Measurements from ENCODE around the gene NTSR1. TPM values are rescaled to one million over a fixed set of nuclear protein-coding genes. Genes with fewer than 3 reads are reported as not detected.

The NTSR1 gene
- total RNA-seq, 1 experiment from 2014 or later, result 0.16 TPM

DNA sequence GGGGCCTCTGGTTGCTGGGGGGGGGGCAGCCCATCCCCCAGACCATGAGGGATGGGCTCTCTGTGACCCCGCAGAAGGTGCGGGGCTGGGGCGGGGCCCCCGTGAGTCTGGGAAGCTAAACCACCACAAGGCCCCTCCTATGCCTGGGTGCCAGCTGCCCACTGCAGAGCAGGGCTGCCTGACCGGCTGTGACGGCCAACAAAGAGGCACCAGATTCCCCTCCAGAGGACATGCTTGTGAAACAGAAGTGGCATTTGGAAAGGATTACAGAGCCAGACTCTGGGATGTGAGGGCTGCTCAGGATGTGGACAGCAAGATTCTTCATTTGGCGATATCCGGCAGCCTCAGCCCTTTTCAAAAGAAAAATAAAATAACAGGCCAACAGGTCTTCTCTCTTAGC lies 16.5 kb upstream of the NTSR1 start:
- Mint-ChIP-seq H3K9me3 (ENCODE audit: unreplicated experiment) (no peaks in the 10 kb centered on the region), H3K27ac (ENCODE audit: unreplicated experiment) (no peak overlapping the region), H3K4me3 (ENCODE audit: unreplicated experiment) (no peak overlapping the region), H3K36me3 (ENCODE audit: insufficient read depth, unreplicated experiment) (no peaks in the 10 kb centered on the region), H3K4me1 (ENCODE audit: low read depth, unreplicated experiment) (no peaks in the 10 kb centered on the region), H3K27me3 (ENCODE audit: insufficient read depth, unreplicated experiment) (peaks cover 27% of the 10 kb centered on the region)
- H3K4me3 ChIP-seq (ENCODE audit: low read depth, low read length), result no peak overlapping the region
- ChIA-PET POLR2A (no interaction called here), CTCF (interaction anchor here (0.7 kb wide), 1 partner anchor 49 kb away, joined by 6 read pairs; no protein-coding TSS in a partner anchor)
- intact Hi-C loops (cut with micrococcal nuclease; ENCODE audit: unreplicated experiment), result no loop called here
- BruUV-seq (replicated peaks), result no TSS peak
- no peak for DNase-seq
- no peaks in the 10 kb centered on the region for H3K9me3 ChIP-seq
- peaks cover 2% of the 10 kb centered on the region for H3K27me3 ChIP-seq (replicated peaks; ENCODE audit: control insufficient read depth, insufficient read depth, low read length)
- H3K36me3 ChIP-seq (ENCODE audit: control insufficient read depth, insufficient read depth, low read length), result no peaks in the 10 kb centered on the region
- TF ChIP-seq, protein P1, sequence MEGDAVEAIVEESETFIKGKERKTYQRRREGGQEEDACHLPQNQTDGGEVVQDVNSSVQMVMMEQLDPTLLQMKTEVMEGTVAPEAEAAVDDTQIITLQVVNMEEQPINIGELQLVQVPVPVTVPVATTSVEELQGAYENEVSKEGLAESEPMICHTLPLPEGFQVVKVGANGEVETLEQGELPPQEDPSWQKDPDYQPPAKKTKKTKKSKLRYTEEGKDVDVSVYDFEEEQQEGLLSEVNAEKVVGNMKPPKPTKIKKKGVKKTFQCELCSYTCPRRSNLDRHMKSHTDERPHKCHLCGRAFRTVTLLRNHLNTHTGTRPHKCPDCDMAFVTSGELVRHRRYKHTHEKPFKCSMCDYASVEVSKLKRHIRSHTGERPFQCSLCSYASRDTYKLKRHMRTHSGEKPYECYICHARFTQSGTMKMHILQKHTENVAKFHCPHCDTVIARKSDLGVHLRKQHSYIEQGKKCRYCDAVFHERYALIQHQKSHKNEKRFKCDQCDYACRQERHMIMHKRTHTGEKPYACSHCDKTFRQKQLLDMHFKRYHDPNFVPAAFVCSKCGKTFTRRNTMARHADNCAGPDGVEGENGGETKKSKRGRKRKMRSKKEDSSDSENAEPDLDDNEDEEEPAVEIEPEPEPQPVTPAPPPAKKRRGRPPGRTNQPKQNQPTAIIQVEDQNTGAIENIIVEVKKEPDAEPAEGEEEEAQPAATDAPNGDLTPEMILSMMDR (IDR thresholded peaks at IDR 0.05; ENCODE audit: insufficient read depth in 1 of 2, low read depth in 1 of 2, low read length in 1 of 2, severe bottlenecking in 1 of 2, unreplicated experiment in 1 of 2), result no peak
- H3K4me1 ChIP-seq, result no peaks in the 10 kb centered on the region

DNA sequence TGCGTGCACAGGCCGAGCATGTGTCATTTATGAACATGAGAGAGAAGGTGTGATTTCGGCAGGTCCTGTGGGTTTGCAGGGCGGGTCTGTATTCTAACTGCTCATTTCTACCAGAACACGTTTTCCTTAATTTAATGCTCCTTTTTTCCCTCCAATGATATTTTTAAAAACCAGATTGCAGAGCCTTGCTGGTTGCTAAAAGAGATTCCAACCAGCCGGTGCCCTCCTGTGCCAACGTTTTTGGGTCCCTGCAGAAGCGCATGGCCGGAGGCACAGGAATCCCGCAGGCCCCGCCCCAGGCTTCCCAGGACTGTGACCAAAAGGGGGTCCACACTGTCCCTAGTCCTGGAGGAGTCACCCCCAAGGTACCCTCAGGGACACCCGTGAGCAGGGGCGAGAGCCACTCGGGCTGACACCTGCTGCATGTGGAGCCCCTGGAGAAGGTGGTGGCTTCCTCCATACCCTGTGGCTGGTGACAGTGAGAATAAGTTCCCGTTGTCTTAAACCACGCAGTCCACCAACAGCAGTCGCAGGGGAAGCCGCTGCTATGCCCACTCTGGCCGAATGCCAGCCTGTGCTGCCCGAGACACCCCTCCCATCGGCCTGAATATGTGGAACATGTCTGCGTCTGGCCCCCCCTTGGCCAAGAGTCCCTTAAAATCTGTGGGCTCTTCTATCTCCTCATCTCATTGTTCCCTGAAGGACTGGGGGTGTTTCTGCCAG lies 15.7 kb upstream of the NTSR1 start:
- H3K4me1 ChIP-seq, result no peaks in the 10 kb centered on the region
- Mint-ChIP-seq H3K4me3 (ENCODE audit: unreplicated experiment) (no peak overlapping the region), H3K4me1 (ENCODE audit: low read depth, unreplicated experiment) (no peaks in the 10 kb centered on the region), H3K27ac (ENCODE audit: unreplicated experiment) (no peak overlapping the region), H3K36me3 (ENCODE audit: insufficient read depth, unreplicated experiment) (no peaks in the 10 kb centered on the region), H3K9me3 (ENCODE audit: unreplicated experiment) (no peaks in the 10 kb centered on the region), H3K27me3 (ENCODE audit: insufficient read depth, unreplicated experiment) (peaks cover 32% of the 10 kb centered on the region)
- CTCF ChIA-PET, result interaction anchor here (1.6 kb wide), 1 partner anchor 115 kb away, joined by 4 read pairs; no protein-coding TSS in a partner anchor
- peaks cover 2% of the 10 kb centered on the region for H3K27me3 ChIP-seq (replicated peaks; ENCODE audit: control insufficient read depth, insufficient read depth, low read length)
- no peaks in the 10 kb centered on the region for H3K36me3 ChIP-seq (ENCODE audit: control insufficient read depth, insufficient read depth, low read length)
- intact Hi-C loops (cut with micrococcal nuclease; ENCODE audit: unreplicated experiment), result no loop called here
- BruUV-seq (replicated peaks), result no TSS peak
- H3K9me3 ChIP-seq, result no peaks in the 10 kb centered on the region
- no peak overlapping the region for H3K4me3 ChIP-seq (ENCODE audit: low read depth, low read length)
- POLR2A ChIA-PET, result no interaction called here
- no peak for DNase-seq
- TF ChIP-seq, protein P1 (IDR thresholded peaks at IDR 0.05; ENCODE audit: insufficient read depth in 1 of 2, low read depth in 1 of 2, low read length in 1 of 2, severe bottlenecking in 1 of 2, unreplicated experiment in 1 of 2), result no peak

DNA sequence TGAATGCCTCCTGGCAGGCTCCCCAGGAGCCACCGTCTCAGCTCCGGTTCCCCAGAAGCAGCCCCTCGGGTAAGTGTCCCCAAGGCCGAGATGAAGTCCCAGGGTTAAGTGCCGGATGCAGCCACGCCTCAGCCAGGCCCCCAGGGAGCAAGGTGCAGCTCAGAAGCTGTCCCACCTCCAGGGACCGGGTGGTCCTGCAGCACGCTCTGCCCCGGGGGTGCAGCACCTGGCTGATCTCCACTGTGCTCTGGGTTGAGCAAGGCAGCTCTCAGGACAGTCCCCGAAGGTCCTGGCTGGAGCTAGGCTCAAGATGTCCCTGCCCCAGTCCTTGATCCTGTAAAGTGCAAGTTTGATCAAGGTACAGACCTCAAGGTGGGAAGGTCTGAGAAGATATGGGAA lies 15.1 kb upstream of the NTSR1 start:
- CTCF ChIA-PET, result interaction anchor here (0.8 to 2.3 kb wide), 3 partner anchors 10 to 115 kb away, joined by 4 to 14 read pairs (median 4); no protein-coding TSS in a partner anchor
- POLR2A ChIA-PET, result no interaction called here
- Mint-ChIP-seq H3K36me3 (ENCODE audit: insufficient read depth, unreplicated experiment) (no peaks in the 10 kb centered on the region), H3K4me3 (ENCODE audit: unreplicated experiment) (no peak overlapping the region), H3K27ac (ENCODE audit: unreplicated experiment) (no peak overlapping the region), H3K9me3 (ENCODE audit: unreplicated experiment) (no peaks in the 10 kb centered on the region), H3K4me1 (ENCODE audit: low read depth, unreplicated experiment) (no peaks in the 10 kb centered on the region), H3K27me3 (ENCODE audit: insufficient read depth, unreplicated experiment) (peaks cover 34% of the 10 kb centered on the region)
- H3K9me3 ChIP-seq, result no peaks in the 10 kb centered on the region
- H3K4me3 ChIP-seq (ENCODE audit: low read depth, low read length), result no peak overlapping the region
- no peak for DNase-seq
- TF ChIP-seq, protein P1 (IDR thresholded peaks at IDR 0.05; ENCODE audit: insufficient read depth in 1 of 2, low read depth in 1 of 2, low read length in 1 of 2, severe bottlenecking in 1 of 2, unreplicated experiment in 1 of 2), result no peak
- no peaks in the 10 kb centered on the region for H3K36me3 ChIP-seq (ENCODE audit: control insufficient read depth, insufficient read depth, low read length)
- intact Hi-C loops (cut with micrococcal nuclease; ENCODE audit: unreplicated experiment), result no loop called here
- H3K27me3 ChIP-seq (replicated peaks; ENCODE audit: control insufficient read depth, insufficient read depth, low read length), result peaks cover 2% of the 10 kb centered on the region
- no peaks in the 10 kb centered on the region for H3K4me1 ChIP-seq
- BruUV-seq (replicated peaks), result no TSS peak
